Measurements from ENCODE around the gene TMBIM6.

GRCh38 chr12:49779581-49779980 lies 38.2 kb downstream of the TMBIM6 start:
- TF ChIP-seq CTCF (IDR thresholded peaks at IDR 0.05; ENCODE audit: insufficient read depth, low read depth, low read length) (no peak), EZH2 (IDR thresholded peaks at IDR 0.05; ENCODE audit: insufficient read depth, low read length) (no peak)
